Fibroblast of lung (primary cell): ENCODE results near the gene SACS. TPM values are rescaled to one million over a fixed set of nuclear protein-coding genes. Genes with fewer than 3 reads are reported as not detected.

Experiments used
- DNase-seq, 2 donors: peaks; one replicate each; pipeline versions ENCODE4 v3.0.0 to v3.0.0-alpha.2; 2010; ENCODE audit warnings: low read depth in 2 of 2
- H2AFZ ChIP-seq: 2 replicates; pipeline ENCODE4 v1.5.1; 2012; ENCODE audit warnings: low read length, control low read depth, inconsistent platforms
- H3K27ac ChIP-seq: 2 replicates; pipeline ENCODE4 v1.5.1; 2011; ENCODE audit warnings: low read length, control low read depth; ENCODE audit not compliant: insufficient read depth
- H3K27me3 ChIP-seq: 2 replicates; pipeline ENCODE4 v1.5.1; 2011; ENCODE audit warnings: mild to moderate bottlenecking, low read length; ENCODE audit not compliant: control insufficient read depth, insufficient read depth
- H3K36me3 ChIP-seq: 2 replicates; pipeline ENCODE4 v1.5.1; 2011; ENCODE audit warnings: low read length; ENCODE audit not compliant: control insufficient read depth, insufficient read depth
- H3K4me1 ChIP-seq: 2 replicates; pipeline ENCODE4 v1.5.1; 2011; ENCODE audit warnings: low read length; ENCODE audit not compliant: control insufficient read depth, insufficient read depth; ENCODE audit errors: extremely low read depth
- H3K4me2 ChIP-seq: 2 replicates; pipeline ENCODE4 v1.5.1; 2011; ENCODE audit warnings: low read length, control low read depth; ENCODE audit not compliant: insufficient read depth; ENCODE audit errors: extremely low read depth
- H3K4me3 ChIP-seq, 4 experiments: fragments of 200-600 bp in 1 of 4; sonication (generic) in 1 of 4; replicated peaks in 1 of 4; 2 replicates each; pipeline ENCODE4 v1.5.1; 2011 to 2016; ENCODE audit warnings: low read length in 4 of 4, low read depth in 3 of 4, mild to moderate bottlenecking in 3 of 4, control low read depth in 2 of 4, inconsistent platforms in 1 of 4, mixed read lengths in 1 of 4; ENCODE audit not compliant: insufficient read depth in 1 of 4; ENCODE audit errors: control extremely low read depth in 1 of 4
- H3K79me2 ChIP-seq: 2 replicates; pipeline ENCODE4 v1.5.1; 2012; ENCODE audit warnings: mild to moderate bottlenecking, low read length, inconsistent platforms; ENCODE audit not compliant: control insufficient read depth, insufficient read depth
- H3K9ac ChIP-seq: 2 replicates; pipeline ENCODE4 v1.5.1; 2011; ENCODE audit warnings: mild to moderate bottlenecking, low read length, control low read depth; ENCODE audit not compliant: insufficient read depth
- H3K9me3 ChIP-seq: 2 replicates; pipeline ENCODE4 v1.5.1; 2012; ENCODE audit warnings: low read depth, low read length; ENCODE audit not compliant: control insufficient read depth, insufficient read depth
- H4K20me1 ChIP-seq: 2 replicates; pipeline ENCODE4 v1.5.1; 2011; ENCODE audit warnings: low read length; ENCODE audit not compliant: control insufficient read depth, insufficient read depth; ENCODE audit errors: extremely low read depth
- CTCF ChIP-seq, 2 donors: IDR thresholded peaks in 1 of 2; conservative IDR thresholded peaks in 1 of 2; 1 replicate in 1 of 2; 2 replicates in 1 of 2; pipeline ENCODE4 v1.5.1; 2011 to 2012; ENCODE audit warnings: low read length in 2 of 2, control low read depth in 1 of 2, inconsistent platforms in 1 of 2, low read depth in 1 of 2, mild to moderate bottlenecking in 1 of 2
- EZH2 ChIP-seq: IDR thresholded peaks from 2 replicates; pipeline ENCODE4 v1.5.1; 2012; ENCODE audit warnings: low read length, control low read depth, mild to moderate bottlenecking; ENCODE audit errors: missing control alignments
- polyA plus RNA-seq, 2 donors: library from polyadenylated mRNA; depleted of rRNA in 1 of 2; stranded (reverse) in 1 of 2; unstranded in 1 of 2; fragments of >200 nt; gene quantifications; 2 replicates each; pipeline ENCODE4 v1.2.1, GENCODE V29; 2011 to 2012; ENCODE audit warnings: missing spikeins in 1 of 2
- total RNA-seq: library from RNA; depleted of rRNA; stranded (reverse); fragments of >200 nt; gene quantifications from 2 replicates; pipeline ENCODE4 v1.2.1, GENCODE V29; 2014

The SACS gene
- total and polyA plus RNA-seq, 2 donors (not counting 1 experiment from before 2014, with no cell fraction given): 43.1 to 94.5 TPM

DNA sequence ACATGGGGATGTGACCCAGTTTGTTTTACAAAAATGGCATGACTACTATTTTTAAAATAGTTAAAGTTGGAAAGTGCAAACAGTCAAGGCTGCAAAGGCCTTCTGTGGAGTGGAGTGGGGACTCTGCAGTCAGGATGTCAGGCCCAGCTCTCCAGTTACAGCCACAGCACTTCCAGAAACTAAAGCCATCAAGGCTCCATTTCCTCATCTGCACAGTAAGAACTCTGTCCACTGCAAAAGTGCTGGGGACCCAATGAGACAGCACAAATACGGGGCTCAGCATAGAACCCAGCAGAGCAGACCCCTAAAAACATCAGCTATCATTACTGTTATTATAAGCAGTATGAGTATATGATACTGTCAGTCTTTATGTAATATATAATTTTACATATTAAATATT lies 73.6 kb downstream of the SACS start:
- no peaks in the 10 kb centered on the region for H3K4me1 ChIP-seq
- peaks cover 15% of the 10 kb centered on the region for H3K79me2 ChIP-seq
- no peaks in the 10 kb centered on the region for H4K20me1 ChIP-seq

DNA sequence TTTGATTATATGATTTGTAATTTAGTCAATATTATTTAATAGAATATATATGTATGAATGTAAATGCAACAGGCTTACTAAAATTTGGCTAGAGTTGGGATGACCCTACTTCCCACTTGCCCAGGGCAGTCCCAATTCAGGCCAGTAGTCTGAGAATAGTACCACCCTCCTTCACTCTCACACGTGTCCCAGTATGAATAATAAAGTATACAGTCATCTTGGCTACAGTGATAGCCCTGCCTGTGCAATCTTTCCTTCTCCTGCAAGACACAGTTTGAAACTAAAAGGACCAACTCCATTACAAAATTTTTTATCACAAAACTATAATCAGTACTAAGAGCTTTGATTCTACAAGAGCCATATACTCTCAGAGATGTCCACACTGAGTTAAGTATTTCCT lies 76.2 kb downstream of the SACS start:
- H3K27ac ChIP-seq: no peak overlapping the region
- no peaks in the 10 kb centered on the region for H4K20me1 ChIP-seq

More for the DNA sequence above, 73.6 kb downstream of the SACS start:
- Histone ChIP-seq H3K9me3 (no peaks in the 10 kb centered on the region), H3K27ac (peak overlapping the region; percentile 11), H3K9ac (no peak overlapping the region), H3K4me2 (no peak overlapping the region), H3K4me3 (no peak overlapping the region), H3K36me3 (peaks cover 10% of the 10 kb centered on the region), H3K27me3 (no peaks in the 10 kb centered on the region), H2AFZ (no peak overlapping the region)
- TF ChIP-seq CTCF (conservative IDR thresholded peaks at IDR 0.05 in 1 of 2, IDR thresholded peaks at IDR 0.05 in 1 of 2; ENCODE audit: low read depth in 1 of 2, low read length in 2 of 2): no peak
- TF ChIP-seq EZH2: no peak
- DNase-seq: no peak

DNA sequence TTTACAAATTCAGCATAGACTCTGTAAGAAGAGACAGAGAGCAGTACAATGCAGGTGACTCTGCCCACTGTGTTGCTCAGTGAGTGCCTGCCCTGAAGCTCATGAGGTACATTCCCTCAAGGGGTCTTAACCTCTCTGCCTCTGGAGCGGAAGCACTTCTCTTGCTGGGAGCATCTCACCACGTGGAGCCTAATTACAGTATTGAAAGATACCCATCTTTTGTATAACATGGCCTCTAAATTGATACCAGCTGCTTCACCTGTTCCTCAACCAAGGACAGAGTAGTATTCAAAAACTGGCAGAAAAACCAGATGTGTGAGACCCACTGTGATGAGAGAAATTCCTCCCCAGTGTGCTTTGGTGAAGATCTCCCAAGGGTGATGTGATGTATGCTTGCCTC lies 77.1 kb downstream of the SACS start:
- no peak overlapping the region for H3K4me3 ChIP-seq
- no peaks in the 10 kb centered on the region for H3K9me3 ChIP-seq
- peaks cover 18% of the 10 kb centered on the region for H3K36me3 ChIP-seq
- H3K27me3 ChIP-seq: no peaks in the 10 kb centered on the region
- H3K4me1 ChIP-seq: no peaks in the 10 kb centered on the region
- no peak overlapping the region for H2AFZ ChIP-seq
- H3K79me2 ChIP-seq: peaks cover 35% of the 10 kb centered on the region
- no peaks in the 10 kb centered on the region for H4K20me1 ChIP-seq
- H3K4me2 ChIP-seq: no peak overlapping the region
- no peak for TF ChIP-seq CTCF (conservative IDR thresholded peaks at IDR 0.05 in 1 of 2, IDR thresholded peaks at IDR 0.05 in 1 of 2; ENCODE audit: low read depth in 1 of 2, low read length in 2 of 2)
- TF ChIP-seq EZH2: no peak
- H3K9ac ChIP-seq: no peak overlapping the region
- no peak overlapping the region for H3K27ac ChIP-seq
- no peak for DNase-seq

More for the DNA sequence above, 76.2 kb downstream of the SACS start:
- H3K4me1 ChIP-seq: no peaks in the 10 kb centered on the region
- peak in 1 of 2 donors; percentile 26 for DNase-seq
- H3K27me3 ChIP-seq: no peaks in the 10 kb centered on the region
- no peak overlapping the region for H3K4me3 ChIP-seq
- peaks cover 15% of the 10 kb centered on the region for H3K36me3 ChIP-seq
- no peak overlapping the region for H3K9ac ChIP-seq
- no peaks in the 10 kb centered on the region for H3K9me3 ChIP-seq
- peaks cover 27% of the 10 kb centered on the region for H3K79me2 ChIP-seq
- TF ChIP-seq EZH2 (no peak), CTCF (conservative IDR thresholded peaks at IDR 0.05 in 1 of 2, IDR thresholded peaks at IDR 0.05 in 1 of 2; ENCODE audit: low read depth in 1 of 2, low read length in 2 of 2) (no peak)
- H3K4me2 ChIP-seq: no peak overlapping the region
- no peak overlapping the region for H2AFZ ChIP-seq
